Measurements from ENCODE around the gene DPF3. TPM values are rescaled to one million over a fixed set of nuclear protein-coding genes. Genes with fewer than 3 reads are reported as not detected.

Gene DPF3
- polyA plus RNA-seq, 1 experiment, result 3.6 TPM

- TF ChIP-seq CTCF (IDR thresholded peaks at IDR 0.05; ENCODE audit: insufficient read depth, low read depth, low read length), result no peak
- no peaks in the 10 kb centered on the region for H3K27me3 ChIP-seq (ENCODE audit: control insufficient read depth, insufficient read depth, low read length)
- no peak overlapping the region for H3K4me3 ChIP-seq (ENCODE audit: low read depth, low read length)
- POLR2A ChIA-PET, result no interaction called here
- H3K36me3 ChIP-seq (ENCODE audit: control insufficient read depth, insufficient read depth, low read length), result no peaks in the 10 kb centered on the region
- CTCF ChIA-PET, result interaction anchor here (1.4 to 1.7 kb wide), 2 partner anchors 10 to 29 kb away, joined by 4 read pairs; no protein-coding TSS in a partner anchor
- no peak for DNase-seq (ENCODE audit: low read depth)
These were observed 277.6 kb downstream of the DPF3 start for GRCh38 chr14:72616294-72616693.

GRCh38 chr14:72615451-72616121 is 278.3 kb downstream of the DPF3 start:
- H3K4me3 ChIP-seq (ENCODE audit: low read depth, low read length), result no peak overlapping the region
- H3K36me3 ChIP-seq (ENCODE audit: control insufficient read depth, insufficient read depth, low read length), result no peaks in the 10 kb centered on the region
- no peak for DNase-seq (ENCODE audit: low read depth)
- ChIA-PET CTCF (no interaction called here), POLR2A (no interaction called here)
- TF ChIP-seq CTCF (IDR thresholded peaks at IDR 0.05; ENCODE audit: insufficient read depth, low read depth, low read length), result no peak
- no peaks in the 10 kb centered on the region for H3K27me3 ChIP-seq (ENCODE audit: control insufficient read depth, insufficient read depth, low read length)

GRCh38 chr14:72614891-72615415 is 278.9 kb downstream of the DPF3 start:
- no peak for TF ChIP-seq CTCF (IDR thresholded peaks at IDR 0.05; ENCODE audit: insufficient read depth, low read depth, low read length)
- Histone ChIP-seq H3K36me3 (ENCODE audit: control insufficient read depth, insufficient read depth, low read length) (no peaks in the 10 kb centered on the region), H3K4me3 (ENCODE audit: low read depth, low read length) (no peak overlapping the region), H3K27me3 (ENCODE audit: control insufficient read depth, insufficient read depth, low read length) (no peaks in the 10 kb centered on the region)
- CTCF ChIA-PET, result no interaction called here
- DNase-seq (ENCODE audit: low read depth), result no peak
- POLR2A ChIA-PET, result no interaction called here

GRCh38 chr14:72614365-72614764 is 279.5 kb downstream of the DPF3 start:
- ChIA-PET POLR2A (no interaction called here), CTCF (no interaction called here)
- TF ChIP-seq CTCF (IDR thresholded peaks at IDR 0.05; ENCODE audit: insufficient read depth, low read depth, low read length), result no peak

GRCh38 chr14:72613975-72614319 is 280.0 kb downstream of the DPF3 start:
- Histone ChIP-seq H3K4me3 (ENCODE audit: low read depth, low read length) (no peak overlapping the region), H3K27me3 (ENCODE audit: control insufficient read depth, insufficient read depth, low read length) (no peaks in the 10 kb centered on the region), H3K36me3 (ENCODE audit: control insufficient read depth, insufficient read depth, low read length) (no peaks in the 10 kb centered on the region)
- POLR2A ChIA-PET, result no interaction called here
- no peak for TF ChIP-seq CTCF (IDR thresholded peaks at IDR 0.05; ENCODE audit: insufficient read depth, low read depth, low read length)
- CTCF ChIA-PET, result no interaction called here
- DNase-seq (ENCODE audit: low read depth), result no peak

More at GRCh38 chr14:72614365-72614764, 279.5 kb downstream of the DPF3 start:
- Histone ChIP-seq H3K27me3 (ENCODE audit: control insufficient read depth, insufficient read depth, low read length) (no peaks in the 10 kb centered on the region), H3K36me3 (ENCODE audit: control insufficient read depth, insufficient read depth, low read length) (no peaks in the 10 kb centered on the region), H3K4me3 (ENCODE audit: low read depth, low read length) (no peak overlapping the region)
- DNase-seq (ENCODE audit: low read depth), result no peak
